Activated CD8-positive, alpha-beta memory T cell treated with anti-CD3 and anti-CD28 coated beads, Interleukin-2, amount 50 U/mL, for 1 hour (primary cell): Measurements from ENCODE around the gene SLC27A2.

Experiments used
- DNase-seq: peaks from one replicate; pipeline ENCODE4 v3.0.0-alpha.2; 2020; ENCODE audit errors: extremely low read depth

SLC27A2 gene

GRCh38 chr15:50190723-50191122 lies 8.7 kb downstream of the SLC27A2 start:
- DNase-seq: no peak

DNA sequence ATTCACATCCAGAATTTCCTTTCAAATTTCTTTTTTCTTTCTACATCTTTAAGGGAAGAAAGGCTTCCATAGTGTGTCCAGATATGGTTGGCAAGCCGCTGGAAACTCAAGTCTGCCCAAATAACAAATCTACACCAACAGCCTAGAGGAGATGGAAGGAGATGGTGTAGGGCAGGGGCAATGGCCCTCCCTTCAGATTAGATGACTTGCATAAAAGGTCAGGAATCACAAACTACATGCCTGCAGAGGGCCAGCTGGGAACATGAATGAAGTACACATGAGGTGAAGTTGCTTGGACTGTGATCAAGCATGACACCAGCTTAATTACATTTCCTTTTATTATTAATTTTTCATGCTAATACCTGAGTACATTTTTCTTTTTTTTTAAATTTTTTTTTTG lies 10.2 kb downstream of the SLC27A2 start:
- no peak for DNase-seq

- no peak for DNase-seq
Measured at GRCh38 chr15:50192926-50193620, 11.1 kb downstream of the SLC27A2 start.

- no peak for DNase-seq
Measured at GRCh38 chr15:50202003-50202402, 20.0 kb downstream of the SLC27A2 start.

GRCh38 chr15:50206020-50206419 lies 24.0 kb downstream of the SLC27A2 start:
- DNase-seq: no peak

DNA sequence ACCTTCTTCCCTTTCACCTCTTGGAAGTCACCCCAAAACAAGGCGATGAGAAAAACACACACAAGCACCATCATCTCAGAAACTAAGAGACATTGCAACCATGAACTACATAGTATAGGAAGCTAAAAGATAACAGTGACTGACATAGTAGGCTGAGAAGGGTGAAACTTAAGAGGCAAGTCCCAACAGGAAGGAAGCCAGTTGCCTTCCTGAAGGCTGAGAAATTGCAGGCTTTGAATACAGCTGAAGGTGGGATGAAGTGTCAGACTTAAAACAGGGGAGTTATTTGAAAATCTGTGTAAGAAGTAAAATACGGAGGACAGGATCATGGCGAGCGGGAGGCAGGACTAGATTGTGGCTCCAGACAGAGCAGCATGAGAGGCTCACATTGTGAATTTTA lies 27.8 kb downstream of the SLC27A2 start:
- DNase-seq: no peak

GRCh38 chr15:50210462-50211157 lies 28.6 kb downstream of the SLC27A2 start:
- no peak for DNase-seq

DNA sequence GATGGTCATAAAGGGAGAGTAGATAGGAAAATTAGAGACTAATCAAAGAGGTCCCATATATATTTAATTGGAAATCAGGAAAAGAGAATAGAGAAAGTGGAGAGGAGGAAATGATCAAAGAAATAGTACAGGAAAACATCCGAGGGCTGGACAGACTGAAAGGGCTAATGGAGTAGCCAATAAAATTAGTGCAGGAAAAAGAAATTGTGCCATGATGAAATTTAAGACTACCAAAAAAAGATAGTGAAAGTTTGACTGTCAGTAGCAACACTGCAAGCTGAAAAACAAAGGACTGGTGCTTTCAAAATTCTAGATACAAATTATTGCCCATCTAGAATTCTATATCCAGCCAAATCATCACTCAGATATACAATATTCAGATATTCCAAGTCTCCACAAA lies 36.3 kb downstream of the SLC27A2 start:
- DNase-seq: no peak

DNA sequence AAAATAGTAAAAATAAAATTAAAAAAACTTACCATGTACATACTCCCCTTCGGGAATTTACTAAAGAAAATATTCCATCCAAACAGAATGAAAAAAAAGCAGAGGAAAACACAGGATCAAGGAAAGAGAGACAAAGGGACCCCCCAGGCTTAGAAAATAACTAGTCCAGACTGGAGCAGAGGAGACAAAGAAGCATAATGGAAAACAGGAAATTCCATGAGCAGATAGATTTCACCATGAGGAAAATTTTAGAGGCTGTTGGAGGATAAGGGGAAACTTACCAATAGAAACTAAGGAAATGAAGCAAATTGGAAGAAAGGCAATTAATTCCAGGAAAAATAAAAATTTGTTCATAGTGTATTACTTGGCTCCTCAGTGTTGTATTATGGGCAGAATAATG lies 36.7 kb downstream of the SLC27A2 start:
- no peak for DNase-seq

DNA sequence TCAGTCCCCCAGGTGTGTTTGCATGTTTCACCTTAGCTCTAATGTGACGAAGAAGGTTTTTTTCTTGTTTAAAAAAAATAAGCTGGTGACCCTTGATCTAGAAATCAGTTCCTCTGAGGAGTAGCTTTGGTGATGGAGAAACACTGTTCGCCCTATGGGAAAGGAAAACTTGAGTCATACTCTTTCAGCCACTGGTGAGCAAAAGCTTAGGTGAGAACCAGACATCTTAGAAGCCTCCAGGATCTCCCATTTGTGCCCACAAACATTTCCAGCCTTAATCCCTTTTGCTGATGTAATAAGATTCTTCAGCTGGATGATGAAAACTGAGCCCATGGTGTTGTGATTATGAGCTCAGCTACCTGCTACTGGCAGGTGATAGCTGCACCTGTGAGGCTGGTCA lies 37.8 kb downstream of the SLC27A2 start:
- no peak for DNase-seq

DNA sequence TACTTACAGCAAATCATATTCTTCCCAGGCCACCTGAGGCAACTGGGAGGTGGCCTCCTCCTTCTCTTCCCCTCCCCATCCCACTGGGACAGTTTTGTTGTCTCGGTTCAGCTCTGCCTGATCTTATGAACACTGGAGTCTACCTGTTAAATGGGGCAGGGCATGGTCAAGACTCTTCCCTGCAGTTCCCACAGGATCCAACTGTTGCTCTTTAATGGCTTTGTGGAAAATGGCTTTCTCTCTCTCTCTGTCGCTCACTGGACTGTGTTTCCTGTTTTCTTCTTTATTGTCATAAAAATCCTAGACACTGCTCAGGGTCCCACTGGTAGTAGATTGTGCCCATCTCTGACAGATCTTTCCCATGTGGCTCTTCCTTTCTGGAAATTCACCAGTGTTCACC lies 40.2 kb downstream of the SLC27A2 start:
- no peak for DNase-seq

DNA sequence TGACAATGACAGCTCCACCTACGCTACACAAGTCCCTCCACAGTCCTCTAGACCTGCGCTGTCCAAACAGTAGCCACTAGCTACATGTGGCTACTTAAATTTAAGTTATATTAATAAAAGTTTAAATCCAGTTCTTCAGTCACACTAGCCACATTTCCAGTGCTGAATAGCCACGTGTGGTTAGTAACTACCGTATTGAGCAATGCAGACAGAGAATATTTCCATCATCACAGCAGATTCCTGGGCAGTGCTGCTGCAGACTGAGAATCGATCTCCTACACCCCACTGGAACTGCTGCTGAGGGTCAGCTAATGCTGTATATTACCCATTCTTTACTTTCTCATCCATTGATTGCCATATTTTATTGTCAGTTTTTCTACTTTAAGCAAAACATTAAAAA lies 42.6 kb downstream of the SLC27A2 start:
- DNase-seq: no peak

DNA sequence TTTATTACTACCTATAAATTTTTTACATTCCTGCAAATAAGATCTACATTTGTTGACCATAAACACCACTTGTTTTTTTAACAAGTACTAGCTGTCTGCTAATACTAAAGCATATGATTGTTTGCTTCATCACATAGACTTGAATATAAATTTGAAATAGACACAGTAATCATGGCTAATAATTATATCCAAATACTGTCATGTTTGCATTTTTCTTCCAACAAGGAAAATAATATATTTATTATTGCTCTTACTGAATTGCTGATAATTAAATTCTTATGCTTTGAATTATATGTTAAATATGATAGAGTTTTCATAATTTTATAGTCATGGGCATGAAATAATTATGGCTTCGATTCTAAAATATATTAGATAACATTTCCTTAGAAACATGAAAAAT lies 43.1 kb downstream of the SLC27A2 start:
- DNase-seq: no peak

- no peak for DNase-seq
Measured at GRCh38 chr15:50225938-50226337, 43.9 kb downstream of the SLC27A2 start.

DNA sequence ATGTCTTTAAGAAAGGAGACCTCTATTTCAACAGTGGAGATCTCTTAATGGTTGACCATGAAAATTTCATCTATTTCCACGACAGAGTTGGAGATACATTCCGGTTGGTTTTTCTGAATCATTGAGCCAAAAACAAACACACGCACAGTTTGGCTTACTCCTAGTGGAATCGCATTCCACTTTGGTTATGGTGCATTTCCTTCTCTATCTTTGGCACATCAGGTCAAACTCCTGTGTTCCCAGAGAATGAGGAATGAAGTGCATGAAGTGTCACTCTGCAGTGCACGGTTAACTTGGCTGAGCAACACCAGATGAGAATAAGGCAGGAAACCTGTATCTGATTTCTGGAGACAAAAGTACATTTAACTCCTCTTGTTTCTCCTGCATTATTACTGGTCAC lies 45.1 kb downstream of the SLC27A2 start:
- no peak for DNase-seq

DNA sequence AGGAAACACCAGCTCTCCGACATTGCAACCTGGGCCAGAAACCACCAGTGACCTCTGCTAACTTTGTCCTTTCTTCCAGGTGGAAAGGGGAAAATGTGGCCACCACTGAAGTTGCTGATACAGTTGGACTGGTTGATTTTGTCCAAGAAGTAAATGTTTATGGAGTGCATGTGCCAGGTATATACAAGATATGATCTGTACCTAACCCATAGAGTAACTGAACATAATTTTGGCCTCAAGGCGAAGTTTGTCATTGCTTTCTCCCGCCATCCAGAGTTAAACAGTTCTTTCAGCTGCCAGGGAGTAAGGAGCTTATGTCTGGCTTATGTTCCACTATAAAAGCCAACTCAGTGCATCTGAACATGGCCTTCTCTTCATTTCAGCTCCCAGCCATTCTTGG lies 46.9 kb downstream of the SLC27A2 start:
- DNase-seq: no peak

DNA sequence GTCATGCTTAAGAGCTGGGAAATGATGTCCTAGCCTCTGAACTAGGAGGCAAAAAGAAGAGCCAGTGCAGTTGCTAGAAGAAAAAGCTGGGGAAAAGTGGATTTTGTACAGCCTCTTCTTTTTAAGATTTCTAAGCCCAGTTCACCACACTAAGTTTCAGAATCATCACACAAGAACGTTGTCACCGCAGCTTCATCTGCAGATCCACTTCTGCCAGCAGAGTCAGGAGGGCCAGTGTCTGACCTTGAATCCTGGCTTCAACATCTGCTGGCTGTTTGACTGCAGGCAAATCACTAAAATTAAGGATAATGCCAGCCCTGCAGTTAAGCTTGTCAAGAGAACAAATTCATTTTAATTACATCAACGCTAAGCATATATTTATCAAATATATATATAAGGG lies 47.3 kb downstream of the SLC27A2 start:
- no peak for DNase-seq

DNA sequence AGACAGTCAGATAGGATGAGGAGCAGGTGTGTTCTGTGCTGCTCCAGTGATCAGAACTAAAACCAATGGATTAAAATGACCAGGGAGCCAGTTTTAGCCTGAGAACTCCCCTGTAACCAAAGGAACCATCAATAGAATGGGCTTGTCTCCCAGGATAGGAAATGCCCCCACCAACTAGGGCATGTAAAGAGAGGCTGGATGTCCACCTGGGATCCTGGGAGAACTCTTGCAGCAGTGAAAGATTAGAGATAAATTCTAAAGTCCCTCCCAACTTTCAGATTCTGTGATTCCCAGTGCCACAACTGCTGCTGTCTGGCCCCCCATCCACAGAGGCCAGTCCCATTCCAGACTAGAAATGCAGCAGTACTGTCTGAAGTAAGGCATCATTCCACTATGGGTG lies 49.8 kb downstream of the SLC27A2 start:
- DNase-seq: no peak

GRCh38 chr15:50232791-50233190 lies 50.8 kb downstream of the SLC27A2 start:
- DNase-seq: no peak

- DNase-seq: no peak
Measured at GRCh38 chr15:50233192-50233736, 51.3 kb downstream of the SLC27A2 start.

DNA sequence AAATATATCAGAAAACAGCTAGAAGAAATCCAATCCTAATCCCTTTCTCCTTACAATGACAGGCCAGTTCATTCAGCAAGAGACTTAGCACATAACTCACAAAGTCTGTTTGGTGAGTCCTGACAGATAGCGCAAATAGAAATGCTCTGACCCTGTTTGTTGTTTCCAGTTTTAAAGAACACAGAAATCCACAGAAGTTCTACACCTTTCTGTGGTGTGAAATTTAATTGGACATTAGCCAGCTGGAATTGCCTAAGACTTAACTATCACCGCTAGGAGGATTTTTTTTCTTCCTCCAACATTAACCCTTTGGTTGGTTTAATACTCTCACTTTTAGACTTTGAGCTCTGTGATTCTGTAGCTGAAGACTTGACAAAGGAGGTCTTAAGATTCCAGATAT lies 52.8 kb downstream of the SLC27A2 start:
- no peak for DNase-seq

- DNase-seq: no peak
Measured at GRCh38 chr15:50235794-50236193, 53.8 kb downstream of the SLC27A2 start.

GRCh38 chr15:50236433-50236832 lies 54.4 kb downstream of the SLC27A2 start:
- no peak for DNase-seq
